Measurements from ENCODE around the gene TTC13.
A peak's percentile ranks its signal among the peaks of the same experiment; 100 is the strongest.

Gene TTC13

DNA sequence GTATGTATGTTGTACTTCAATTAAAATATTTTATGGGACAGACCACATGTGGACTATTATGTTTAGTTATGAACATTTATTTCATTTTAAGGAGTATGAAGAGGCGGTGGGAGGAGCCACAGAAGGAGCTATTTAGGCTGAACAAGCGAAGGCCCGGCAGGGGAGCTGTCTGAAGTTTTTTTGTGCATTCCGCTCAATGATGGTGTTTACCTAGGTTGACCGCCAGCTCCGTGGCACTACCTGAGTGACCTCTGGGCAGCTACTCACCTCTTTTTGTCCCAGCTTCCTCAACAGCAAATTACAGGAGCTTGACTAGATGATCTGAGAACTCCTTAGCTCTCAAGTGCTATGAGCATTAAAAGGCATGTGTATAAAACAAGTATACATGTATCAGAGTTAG lies 77.7 kb downstream of the TTC13 start:
- TF ChIP-seq, protein P1, sequence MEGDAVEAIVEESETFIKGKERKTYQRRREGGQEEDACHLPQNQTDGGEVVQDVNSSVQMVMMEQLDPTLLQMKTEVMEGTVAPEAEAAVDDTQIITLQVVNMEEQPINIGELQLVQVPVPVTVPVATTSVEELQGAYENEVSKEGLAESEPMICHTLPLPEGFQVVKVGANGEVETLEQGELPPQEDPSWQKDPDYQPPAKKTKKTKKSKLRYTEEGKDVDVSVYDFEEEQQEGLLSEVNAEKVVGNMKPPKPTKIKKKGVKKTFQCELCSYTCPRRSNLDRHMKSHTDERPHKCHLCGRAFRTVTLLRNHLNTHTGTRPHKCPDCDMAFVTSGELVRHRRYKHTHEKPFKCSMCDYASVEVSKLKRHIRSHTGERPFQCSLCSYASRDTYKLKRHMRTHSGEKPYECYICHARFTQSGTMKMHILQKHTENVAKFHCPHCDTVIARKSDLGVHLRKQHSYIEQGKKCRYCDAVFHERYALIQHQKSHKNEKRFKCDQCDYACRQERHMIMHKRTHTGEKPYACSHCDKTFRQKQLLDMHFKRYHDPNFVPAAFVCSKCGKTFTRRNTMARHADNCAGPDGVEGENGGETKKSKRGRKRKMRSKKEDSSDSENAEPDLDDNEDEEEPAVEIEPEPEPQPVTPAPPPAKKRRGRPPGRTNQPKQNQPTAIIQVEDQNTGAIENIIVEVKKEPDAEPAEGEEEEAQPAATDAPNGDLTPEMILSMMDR (conservative IDR thresholded peaks at IDR 0.05; ENCODE audit: low read length), result no peak

DNA sequence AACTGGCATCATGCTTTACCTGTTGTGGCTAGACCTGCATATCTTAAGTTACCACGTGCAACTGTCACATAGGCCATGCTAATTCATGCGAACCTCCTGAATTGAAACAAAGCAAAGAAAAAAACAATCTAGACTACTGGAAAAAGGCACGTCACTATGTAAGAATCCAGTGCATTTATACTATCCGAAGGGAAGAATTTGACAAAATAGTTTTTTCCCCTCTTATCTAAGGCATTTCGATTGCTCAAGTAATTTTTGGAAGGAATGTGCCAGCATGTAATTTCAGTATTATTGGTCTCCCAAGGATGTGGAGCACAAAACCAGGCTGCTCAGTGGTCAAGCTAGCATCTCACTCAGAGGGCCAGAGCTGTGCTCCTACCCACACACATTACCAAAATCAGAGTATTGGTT lies 78.8 kb downstream of the TTC13 start:
- H3K4me3 ChIP-seq (ENCODE audit: low read length), result no peak overlapping the region
- TF ChIP-seq, protein P1 (conservative IDR thresholded peaks at IDR 0.05; ENCODE audit: low read length), result no peak
- DNase-seq (ENCODE audit: low read depth), result peak; percentile 88

More for the DNA sequence above, 77.7 kb downstream of the TTC13 start:
- H3K4me3 ChIP-seq (ENCODE audit: low read length), result no peak overlapping the region
- no peak for DNase-seq (ENCODE audit: low read depth)

GRCh38 chr1:230898748-230899147 lies 79.9 kb downstream of the TTC13 start:
- DNase-seq (ENCODE audit: low read depth), result no peak

GRCh38 chr1:230898144-230898543 lies 80.5 kb downstream of the TTC13 start:
- TF ChIP-seq, protein P1 (conservative IDR thresholded peaks at IDR 0.05; ENCODE audit: low read length), result no peak
- H3K4me3 ChIP-seq (ENCODE audit: low read length), result no peak overlapping the region
- no peak for DNase-seq (ENCODE audit: low read depth)

More at GRCh38 chr1:230898748-230899147, 79.9 kb downstream of the TTC13 start:
- H3K4me3 ChIP-seq (ENCODE audit: low read length), result no peak overlapping the region
- TF ChIP-seq, protein P1 (conservative IDR thresholded peaks at IDR 0.05; ENCODE audit: low read length), result no peak

- TF ChIP-seq, protein P1 (conservative IDR thresholded peaks at IDR 0.05; ENCODE audit: low read length), result no peak
- H3K4me3 ChIP-seq (ENCODE audit: low read length), result no peak overlapping the region
- no peak for DNase-seq (ENCODE audit: low read depth)
Observed at GRCh38 chr1:230896779-230897178, 81.9 kb downstream of the TTC13 start.

GRCh38 chr1:230895452-230895851 lies 83.2 kb downstream of the TTC13 start:
- TF ChIP-seq, protein P1 (conservative IDR thresholded peaks at IDR 0.05; ENCODE audit: low read length), result no peak

DNA sequence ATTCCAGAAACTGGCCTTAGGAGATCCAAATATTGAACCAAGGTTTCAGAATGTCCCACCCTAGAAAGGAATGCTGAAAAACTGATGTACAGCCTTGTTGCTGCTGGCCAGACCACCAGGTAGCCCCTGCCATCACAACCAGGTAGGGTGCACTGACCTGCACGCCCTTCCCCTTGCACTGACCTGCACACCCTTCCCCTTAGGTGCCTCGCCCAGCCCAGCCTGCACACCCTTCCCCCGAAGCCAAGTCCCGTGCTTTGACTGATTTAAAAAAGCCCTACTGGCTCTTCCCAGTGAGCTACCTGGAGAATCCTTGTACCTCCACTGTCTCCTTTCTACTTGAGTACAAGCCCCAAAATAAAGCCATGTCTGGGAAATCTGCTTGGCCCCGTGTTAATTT lies 84.0 kb downstream of the TTC13 start:
- TF ChIP-seq, protein P1 (conservative IDR thresholded peaks at IDR 0.05; ENCODE audit: low read length), result no peak
- DNase-seq (ENCODE audit: low read depth), result no peak

More at GRCh38 chr1:230895452-230895851, 83.2 kb downstream of the TTC13 start:
- DNase-seq (ENCODE audit: low read depth), result no peak
- no peak overlapping the region for H3K4me3 ChIP-seq (ENCODE audit: low read length)

More for the DNA sequence above, 84.0 kb downstream of the TTC13 start:
- H3K4me3 ChIP-seq (ENCODE audit: low read length), result no peak overlapping the region
